GM21360 (cell line): ENCODE measurements around the gene FAM161A.
A peak's percentile ranks its signal among the peaks of the same experiment; 100 is the strongest.
"Not testable (repeated sequence)": the region's sequence is repeated elsewhere in the genome, so short reads cannot be mapped to it uniquely, and the experiment has no call there.

Experiments used
- ATAC-seq: cut with Tn5 transposase; IDR thresholded peaks from one replicate; pipeline ENCODE4 v1.9.1; 2021; ENCODE audit warnings: mild to moderate bottlenecking, moderate library complexity; ENCODE audit not compliant: unreplicated experiment

Gene FAM161A

GRCh38 chr2:61841286-61841685 lies 12.6 kb downstream of the FAM161A start:
- no peak for ATAC-seq

- ATAC-seq: no peak
Observed at GRCh38 chr2:61834893-61835292, 19.0 kb downstream of the FAM161A start.

GRCh38 chr2:61833971-61834370 lies 19.9 kb downstream of the FAM161A start:
- no peak for ATAC-seq

- no peak for ATAC-seq
Observed at GRCh38 chr2:61832183-61832841, 21.5 kb downstream of the FAM161A start.

- no peak for ATAC-seq
Observed at GRCh38 chr2:61822255-61822654, 31.6 kb downstream of the FAM161A start.

- no peak for ATAC-seq
Observed at GRCh38 chr2:61816480-61817355, 37.1 kb downstream of the FAM161A start.

- ATAC-seq: no peak
Observed at GRCh38 chr2:61814539-61815160, 39.2 kb downstream of the FAM161A start.

- ATAC-seq: not testable (repeated sequence)
Observed at GRCh38 chr2:61813314-61813713, 40.5 kb downstream of the FAM161A start.

GRCh38 chr2:61811821-61812220 lies 42.0 kb downstream of the FAM161A start:
- no peak for ATAC-seq

- not testable (repeated sequence) for ATAC-seq
Observed at GRCh38 chr2:61810203-61810602, 43.7 kb downstream of the FAM161A start.

- not testable (repeated sequence) for ATAC-seq
Observed at GRCh38 chr2:61808693-61809092, 45.2 kb downstream of the FAM161A start.

- ATAC-seq: no peak
Observed at GRCh38 chr2:61807036-61807757, 46.7 kb downstream of the FAM161A start.

- ATAC-seq: no peak
Observed at GRCh38 chr2:61802548-61802947, 51.3 kb downstream of the FAM161A start.

GRCh38 chr2:61799099-61799498 lies 54.8 kb downstream of the FAM161A start:
- ATAC-seq: no peak

- not testable (repeated sequence) for ATAC-seq
Observed at GRCh38 chr2:61797446-61797845, 56.4 kb downstream of the FAM161A start.

- ATAC-seq: no peak
Observed at GRCh38 chr2:61795408-61795807, 58.5 kb downstream of the FAM161A start.

GRCh38 chr2:61793389-61793836 lies 60.4 kb downstream of the FAM161A start:
- peak; percentile 84 for ATAC-seq

GRCh38 chr2:61792355-61792890 lies 61.4 kb downstream of the FAM161A start:
- ATAC-seq: no peak

GRCh38 chr2:61789807-61790602 lies 63.9 kb downstream of the FAM161A start:
- ATAC-seq: no peak
